Activated CD4-positive, alpha-beta T cell treated with anti-CD3 and anti-CD28 coated beads, Interleukin-2, amount 50 U/mL, for 16 hours (primary cell): Measurements from ENCODE around the gene PAH.

Experiments
- DNase-seq: peaks from one replicate; pipeline ENCODE4 v3.0.0-alpha.2; 2020

The PAH gene

DNA sequence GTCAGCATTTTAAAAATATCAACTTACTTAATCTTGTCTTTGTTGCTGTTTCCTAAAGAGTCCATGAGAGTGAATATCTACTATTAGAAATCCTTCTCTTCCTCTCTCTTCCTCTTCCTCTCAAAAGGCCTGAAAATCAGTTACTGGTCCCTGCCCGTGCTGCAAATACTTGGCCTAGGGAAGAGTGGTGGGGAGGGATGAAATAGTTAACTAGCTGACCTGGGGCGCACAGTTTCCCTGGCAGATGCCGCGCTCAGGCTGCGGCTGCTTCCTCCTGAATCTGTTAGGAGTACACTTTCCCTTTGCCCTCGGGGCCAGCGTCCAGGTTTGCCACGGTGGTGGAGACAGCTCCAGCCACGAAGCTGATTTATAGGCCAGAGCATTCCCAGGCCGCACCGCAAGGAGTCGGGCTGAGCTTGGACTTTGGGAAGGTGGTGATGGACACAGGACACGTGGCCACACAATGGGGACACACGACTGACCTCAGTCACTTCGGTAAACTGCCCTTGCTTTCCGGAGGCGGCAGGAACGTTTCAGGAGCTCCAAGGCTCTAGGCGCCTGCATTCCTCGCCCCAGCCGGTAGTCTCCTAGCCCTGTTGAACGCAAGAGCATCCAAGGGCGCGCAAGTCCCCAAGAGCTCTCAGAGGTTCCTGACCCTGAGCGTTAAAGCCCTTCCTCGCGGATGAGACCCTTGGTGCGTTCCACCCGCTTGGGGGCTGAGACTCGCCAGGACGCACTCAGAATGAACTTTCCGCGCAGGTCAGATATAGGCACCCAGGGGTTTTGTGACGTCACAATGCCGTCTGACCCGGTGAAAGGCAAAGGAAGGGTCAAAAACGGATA is 33.3 kb upstream of the PAH start:
- no peak for DNase-seq

- DNase-seq = peak; percentile 43
Measured at GRCh38 chr12:102948941-102949352, 31.9 kb upstream of the PAH start.

DNA sequence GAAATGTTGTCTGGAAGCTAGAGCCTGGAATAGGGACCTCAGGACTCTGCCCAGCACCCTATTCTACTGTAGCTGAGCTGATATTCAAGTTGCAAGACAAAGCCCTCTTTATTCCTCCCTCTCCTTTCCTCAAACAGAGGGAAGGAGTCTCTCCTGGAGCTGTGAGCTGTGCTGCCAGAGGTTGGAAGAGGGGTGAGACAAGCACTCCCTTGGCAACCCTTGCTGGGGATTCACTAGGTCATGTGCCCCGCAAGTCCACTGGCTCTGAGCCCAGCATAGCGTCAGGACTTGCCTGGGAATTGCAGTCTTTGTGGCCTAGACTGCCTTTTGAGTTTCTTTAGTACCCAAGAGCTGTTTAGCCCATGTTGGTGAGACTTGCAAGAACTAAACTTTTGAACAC is 29.0 kb upstream of the PAH start:
- no peak for DNase-seq

DNA sequence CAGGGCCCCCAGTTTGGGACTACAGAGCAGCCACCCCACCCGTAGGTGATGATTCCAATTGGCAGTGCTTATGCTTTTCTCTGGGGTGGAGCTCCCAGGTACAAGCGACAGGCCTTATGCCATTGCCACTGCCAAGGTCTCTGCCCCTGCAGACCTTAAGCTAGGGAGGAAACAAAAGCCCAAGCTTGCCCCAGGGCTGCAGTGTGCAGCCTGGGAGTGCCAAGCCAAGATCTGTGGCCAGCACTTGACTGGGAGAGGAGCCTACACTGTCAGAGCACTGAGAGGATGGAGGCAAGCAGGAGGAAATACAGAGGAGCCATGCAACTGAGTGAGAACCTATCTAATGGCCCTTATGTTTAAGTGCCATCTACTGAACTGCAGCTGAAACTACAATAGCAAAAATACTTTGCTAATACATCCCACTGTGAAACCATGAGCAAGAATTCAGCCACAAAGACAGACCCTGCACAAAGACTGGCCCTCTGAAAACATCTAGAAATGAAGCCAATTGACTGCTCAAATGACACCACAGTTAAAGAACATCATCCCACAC is 22.7 kb upstream of the PAH start:
- no peak for DNase-seq

- no peak for DNase-seq
Measured at GRCh38 chr12:102939059-102939458, 22.0 kb upstream of the PAH start.

DNA sequence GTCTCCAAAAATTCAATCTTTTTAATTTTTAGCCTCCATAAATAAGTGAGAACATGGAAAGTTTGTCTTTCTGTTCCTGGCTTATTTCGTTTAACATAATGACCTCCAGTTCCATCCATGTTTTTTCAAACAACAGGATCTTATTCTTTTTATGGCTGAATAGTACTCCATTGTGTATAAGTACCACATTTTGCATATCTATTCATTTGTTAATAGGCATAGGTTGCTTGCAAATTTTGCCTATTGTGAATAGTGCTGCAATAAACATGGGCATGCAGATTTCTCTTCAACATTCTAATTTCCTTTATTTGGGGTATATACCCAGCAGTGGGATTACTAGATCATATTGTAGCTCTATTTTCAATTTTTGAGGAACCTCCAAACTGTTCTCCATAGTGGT is 16.1 kb upstream of the PAH start:
- DNase-seq = no peak

DNA sequence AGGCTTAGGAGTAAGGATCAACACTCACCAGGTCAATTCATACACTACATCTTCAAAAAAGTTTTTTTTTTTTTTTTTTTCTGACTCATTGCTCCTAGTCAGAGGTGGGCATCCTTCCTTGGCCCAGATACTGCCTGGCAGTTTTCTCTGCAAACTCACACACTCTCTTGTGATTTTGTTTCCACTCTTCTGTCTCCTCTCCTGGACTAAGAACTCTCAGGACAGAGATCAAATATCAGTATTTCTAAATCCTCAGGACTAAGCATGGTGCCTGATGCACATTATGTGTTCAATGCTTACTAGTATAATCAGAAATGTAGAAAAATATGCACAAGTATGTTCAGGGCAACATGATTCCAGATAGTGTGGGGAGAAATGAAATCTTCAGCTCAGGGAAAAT is 10.2 kb upstream of the PAH start:
- DNase-seq = no peak

DNA sequence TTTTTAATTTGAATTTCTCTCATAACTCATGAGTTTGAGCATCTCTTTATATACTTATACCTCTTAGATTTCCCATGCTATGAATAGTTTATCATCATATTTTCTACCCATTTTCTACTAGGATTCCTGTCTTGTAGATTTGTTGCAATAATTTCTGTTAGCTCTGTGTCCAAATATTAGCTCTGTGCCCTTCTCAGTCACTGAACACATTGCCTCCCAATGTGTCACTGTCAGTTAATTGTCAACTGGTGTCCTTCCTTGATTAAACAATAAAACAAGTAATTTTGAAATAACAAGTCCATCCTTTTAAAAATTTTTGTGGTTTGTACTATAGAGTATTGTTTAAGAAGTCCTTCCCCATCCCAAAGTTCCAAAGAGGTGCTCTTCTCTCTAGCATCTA is 4.2 kb upstream of the PAH start:
- DNase-seq = no peak

GRCh38 chr12:102920271-102920670 is 3.2 kb upstream of the PAH start:
- DNase-seq = no peak

DNA sequence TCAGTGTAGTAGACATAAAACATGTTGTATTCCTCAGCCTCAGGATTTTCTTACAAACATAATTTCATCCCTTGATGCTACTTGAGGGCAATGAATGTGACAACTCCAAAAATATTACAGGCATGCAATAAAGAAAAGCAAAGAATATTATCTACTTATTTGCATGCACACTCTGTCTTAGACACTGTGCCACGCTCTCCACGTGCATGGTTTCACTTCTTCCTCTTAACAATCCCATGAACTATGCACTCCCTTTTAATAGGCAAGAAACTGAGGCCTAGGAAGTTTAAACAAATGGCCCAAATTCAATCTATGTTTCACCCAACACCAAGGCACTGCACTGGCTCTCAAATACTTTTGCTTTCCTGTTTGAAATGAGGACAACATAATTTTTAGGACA is 1.8 kb upstream of the PAH start:
- DNase-seq = no peak

- DNase-seq = no peak
Measured at GRCh38 chr12:102916252-102917025, 605 bp downstream of the PAH start.

DNA sequence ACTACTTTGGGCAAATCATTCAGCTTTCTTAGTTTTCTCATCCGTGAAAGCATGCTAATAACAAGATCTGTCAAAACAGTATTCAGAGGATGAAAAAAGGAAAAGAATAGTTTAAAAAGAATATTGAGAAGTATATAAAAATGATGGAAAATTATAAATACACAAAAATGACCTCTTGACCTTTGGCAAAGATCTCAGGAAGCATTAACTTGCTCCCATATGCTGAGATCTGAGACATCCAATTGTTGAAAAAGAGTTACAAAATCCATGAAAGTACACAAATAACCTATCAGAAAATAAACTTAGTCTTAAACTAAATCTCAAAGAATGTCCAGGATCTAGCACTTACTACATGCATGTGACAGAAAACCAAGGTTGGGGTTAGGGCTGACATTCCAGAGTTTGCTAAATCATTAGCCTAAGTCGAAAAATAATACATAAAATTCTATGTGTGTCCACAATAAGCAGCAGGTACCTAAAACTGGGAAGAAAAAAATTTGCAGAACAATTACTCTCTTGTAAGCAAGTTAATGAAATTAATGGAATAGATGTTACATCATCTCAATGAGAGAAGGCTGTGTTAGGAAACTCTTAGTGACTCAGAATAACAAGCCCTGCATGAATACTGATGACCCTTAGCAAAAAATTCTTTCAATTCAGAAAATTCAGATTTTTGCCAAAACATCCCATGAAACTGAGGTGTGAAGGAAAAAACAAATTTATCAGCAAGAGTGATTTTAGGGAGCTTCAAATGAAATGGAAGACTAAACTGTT is 3.4 kb downstream of the PAH start:
- DNase-seq = no peak

GRCh38 chr12:102912258-102912657 is 4.8 kb downstream of the PAH start:
- no peak for DNase-seq

GRCh38 chr12:102911320-102911719 is 5.7 kb downstream of the PAH start:
- no peak for DNase-seq

GRCh38 chr12:102910792-102911191 is 6.3 kb downstream of the PAH start:
- no peak for DNase-seq

- no peak for DNase-seq
Measured at GRCh38 chr12:102910137-102910536, 6.9 kb downstream of the PAH start.

- no peak for DNase-seq
Measured at GRCh38 chr12:102907918-102908317, 9.1 kb downstream of the PAH start.

DNA sequence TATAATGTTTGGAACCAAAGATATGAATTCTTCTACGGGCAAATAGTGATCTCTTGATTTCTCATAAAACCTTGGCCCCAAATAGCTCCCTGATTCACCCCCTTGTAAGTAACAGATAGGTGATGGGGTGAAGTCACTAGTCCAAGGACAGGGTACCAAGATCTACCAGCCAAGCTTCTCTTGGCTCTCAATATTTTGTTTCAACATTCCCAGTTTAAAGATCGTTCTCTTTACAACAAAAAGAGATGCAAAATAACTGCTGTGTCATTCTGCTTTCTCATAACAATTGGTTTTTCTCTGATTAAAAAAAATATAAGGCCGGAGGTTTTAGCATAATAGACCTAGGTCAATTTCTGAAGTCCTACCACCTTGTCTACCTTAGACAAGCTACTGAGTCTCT is 11.8 kb downstream of the PAH start:
- no peak for DNase-seq

- DNase-seq = no peak
Measured at GRCh38 chr12:102903337-102904007, 13.6 kb downstream of the PAH start.

- DNase-seq = no peak
Measured at GRCh38 chr12:102902093-102902492, 15.0 kb downstream of the PAH start.

- no peak for DNase-seq
Measured at GRCh38 chr12:102900389-102900788, 16.7 kb downstream of the PAH start.

- no peak for DNase-seq
Measured at GRCh38 chr12:102896067-102896466, 21.0 kb downstream of the PAH start.

GRCh38 chr12:102891756-102892155 is 25.3 kb downstream of the PAH start:
- no peak for DNase-seq
